HEK293T (cell line): Measurements from ENCODE around the gene ACTR10.

Source experiments
- FOXA1 ChIP-seq: fragments of 450-650 bp; IDR thresholded peaks from 2 replicates; pipeline ENCODE4 v1.6.1; 2016; ENCODE audit warnings: mild to moderate bottlenecking
- HDGF ChIP-seq: fragments of 450-650 bp; IDR thresholded peaks from 2 replicates; pipeline ENCODE4 v1.6.1; 2017; ENCODE audit warnings: antibody characterized with exemption, borderline replicate concordance
- PKNOX1 ChIP-seq: fragments of 450-650 bp; IDR thresholded peaks from 2 replicates; pipeline ENCODE4 v1.6.1; 2016
- SUZ12 ChIP-seq: fragments of 450-650 bp; IDR thresholded peaks from 2 replicates; pipeline ENCODE4 v1.6.1; 2016; ENCODE audit warnings: mild to moderate bottlenecking

GRCh38 chr14:58258156-58258555 is 58.2 kb downstream of the ACTR10 start:
- no peak for TF ChIP-seq HDGF
- TF ChIP-seq FOXA1 = no peak
- TF ChIP-seq PKNOX1 = no peak
- no peak for TF ChIP-seq SUZ12
